NT2/D1 (cell line): ENCODE results near the gene NT5C1B.
A peak's percentile ranks its signal among the peaks of the same experiment; 100 is the strongest.

ENCODE experiments used
- DNase-seq: peaks from one replicate; pipeline ENCODE4 v3.0.0-alpha.2; 2011; ENCODE audit warnings: low read depth, low spot score
- H3K27me3 ChIP-seq: 2 replicates; pipeline ENCODE4 v1.6.0; 2011; ENCODE audit warnings: mild to moderate bottlenecking; ENCODE audit not compliant: insufficient read length, insufficient read depth
- H3K36me3 ChIP-seq: 2 replicates; pipeline ENCODE4 v1.6.1; 2011; ENCODE audit warnings: mild to moderate bottlenecking, low read length, mixed read lengths; ENCODE audit not compliant: insufficient read depth, insufficient read length
- H3K4me1 ChIP-seq: 2 replicates; pipeline ENCODE4 v1.5.1; 2011; ENCODE audit not compliant: insufficient read depth, insufficient read length
- H3K4me3 ChIP-seq: 2 replicates; pipeline ENCODE4 v1.5.1; 2011; ENCODE audit warnings: low read depth; ENCODE audit not compliant: insufficient read length
- H3K9ac ChIP-seq: 2 replicates; pipeline ENCODE4 v1.6.0; 2011; ENCODE audit warnings: low read depth; ENCODE audit not compliant: insufficient read length
- H3K9me3 ChIP-seq: 2 replicates; pipeline ENCODE4 v1.5.1; 2011; ENCODE audit warnings: mild to moderate bottlenecking, low read length; ENCODE audit not compliant: insufficient read depth
- SUZ12 ChIP-seq: IDR thresholded peaks from 2 replicates; pipeline ENCODE4 v1.6.1; 2011; ENCODE audit not compliant: insufficient read length, insufficient read depth; ENCODE audit errors: extremely low read depth
- YY1 ChIP-seq: IDR thresholded peaks from 2 replicates; pipeline ENCODE4 v1.6.1; 2011; ENCODE audit not compliant: insufficient read length, insufficient read depth
- ZNF274 ChIP-seq: IDR thresholded peaks from 2 replicates; pipeline ENCODE4 v1.6.1; 2011; ENCODE audit warnings: mild to moderate bottlenecking, low read depth, low read length

Gene NT5C1B

DNA sequence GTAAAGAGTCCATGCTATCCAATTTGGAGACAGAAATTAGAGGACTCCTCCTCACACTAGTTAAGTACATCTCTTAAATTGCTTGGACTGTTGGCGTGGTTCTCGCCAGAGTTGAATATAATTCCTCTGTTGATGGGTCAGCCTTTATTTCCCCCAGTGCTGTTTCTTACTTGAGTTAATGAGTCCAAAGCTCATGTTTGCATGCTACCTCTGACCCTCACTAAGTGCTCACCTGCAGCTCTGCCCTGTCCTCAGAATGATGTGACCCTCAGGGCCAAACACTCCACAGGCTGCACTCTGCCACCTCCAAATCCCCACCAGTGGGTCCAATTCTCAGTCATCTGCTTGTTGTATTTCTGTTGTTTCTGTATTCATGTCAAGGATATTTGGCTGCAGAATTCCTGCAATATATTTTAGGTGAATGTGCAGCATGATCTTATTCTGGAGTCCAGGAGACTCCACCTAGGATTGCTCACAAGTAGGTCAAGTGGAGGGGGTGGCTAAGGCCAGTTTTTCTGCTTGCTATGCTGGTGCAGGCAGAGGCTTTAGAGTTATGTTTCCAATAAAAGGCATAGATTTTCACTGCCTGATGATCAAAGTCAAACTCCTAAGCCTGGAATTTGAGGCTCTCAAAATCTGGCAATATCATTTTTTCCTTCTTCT, 66.8 kb downstream of the NT5C1B start:
- H3K36me3 ChIP-seq = no peaks in the 10 kb centered on the region
- H3K4me3 ChIP-seq = no peak overlapping the region
- H3K9me3 ChIP-seq = no peaks in the 10 kb centered on the region
- TF ChIP-seq YY1 = no peak
- TF ChIP-seq SUZ12 = no peak
- no peak for DNase-seq
- no peaks in the 10 kb centered on the region for H3K27me3 ChIP-seq
- no peak overlapping the region for H3K9ac ChIP-seq
- H3K4me1 ChIP-seq = no peaks in the 10 kb centered on the region

GRCh38 chr2:18520451-18521425, 68.6 kb downstream of the NT5C1B start:
- no peaks in the 10 kb centered on the region for H3K9me3 ChIP-seq
- H3K4me1 ChIP-seq = no peaks in the 10 kb centered on the region
- no peak overlapping the region for H3K9ac ChIP-seq
- DNase-seq = peak; percentile 71
- no peaks in the 10 kb centered on the region for H3K27me3 ChIP-seq
- TF ChIP-seq SUZ12 = no peak
- no peak for TF ChIP-seq YY1
- no peak overlapping the region for H3K4me3 ChIP-seq
- no peaks in the 10 kb centered on the region for H3K36me3 ChIP-seq

DNA sequence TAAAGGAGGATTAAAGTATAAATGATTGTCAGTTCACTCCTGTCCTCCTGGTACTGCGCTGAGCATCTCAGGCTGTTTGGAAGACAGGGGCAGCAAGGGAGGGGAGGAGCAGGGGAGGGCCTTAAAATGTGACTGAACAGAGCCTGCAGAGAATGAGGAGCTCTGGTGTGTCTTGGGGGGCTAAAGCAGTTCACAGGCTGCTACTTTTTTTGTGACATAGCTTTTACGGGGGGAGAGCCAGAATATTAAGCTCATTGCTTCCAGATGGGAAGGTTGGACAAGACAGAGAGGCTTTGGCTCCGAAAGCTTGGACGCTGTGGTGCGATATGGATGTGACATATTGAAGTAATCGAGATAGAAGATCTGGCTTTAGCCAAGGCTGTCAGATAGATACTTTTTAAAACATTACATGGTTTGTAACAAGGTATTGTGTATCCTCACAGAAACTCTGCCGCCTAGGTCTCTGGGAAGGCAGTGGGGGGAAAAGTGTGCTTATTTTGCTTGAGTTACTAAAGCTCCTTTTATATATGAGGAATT, 69.4 kb downstream of the NT5C1B start:
- Histone ChIP-seq H3K27me3 (no peaks in the 10 kb centered on the region), H3K4me1 (no peaks in the 10 kb centered on the region), H3K9ac (no peak overlapping the region), H3K4me3 (no peak overlapping the region), H3K36me3 (no peaks in the 10 kb centered on the region), H3K9me3 (no peaks in the 10 kb centered on the region)
- no peak for TF ChIP-seq ZNF274
- TF ChIP-seq YY1 = no peak
- no peak for TF ChIP-seq SUZ12
- DNase-seq = no peak

DNA sequence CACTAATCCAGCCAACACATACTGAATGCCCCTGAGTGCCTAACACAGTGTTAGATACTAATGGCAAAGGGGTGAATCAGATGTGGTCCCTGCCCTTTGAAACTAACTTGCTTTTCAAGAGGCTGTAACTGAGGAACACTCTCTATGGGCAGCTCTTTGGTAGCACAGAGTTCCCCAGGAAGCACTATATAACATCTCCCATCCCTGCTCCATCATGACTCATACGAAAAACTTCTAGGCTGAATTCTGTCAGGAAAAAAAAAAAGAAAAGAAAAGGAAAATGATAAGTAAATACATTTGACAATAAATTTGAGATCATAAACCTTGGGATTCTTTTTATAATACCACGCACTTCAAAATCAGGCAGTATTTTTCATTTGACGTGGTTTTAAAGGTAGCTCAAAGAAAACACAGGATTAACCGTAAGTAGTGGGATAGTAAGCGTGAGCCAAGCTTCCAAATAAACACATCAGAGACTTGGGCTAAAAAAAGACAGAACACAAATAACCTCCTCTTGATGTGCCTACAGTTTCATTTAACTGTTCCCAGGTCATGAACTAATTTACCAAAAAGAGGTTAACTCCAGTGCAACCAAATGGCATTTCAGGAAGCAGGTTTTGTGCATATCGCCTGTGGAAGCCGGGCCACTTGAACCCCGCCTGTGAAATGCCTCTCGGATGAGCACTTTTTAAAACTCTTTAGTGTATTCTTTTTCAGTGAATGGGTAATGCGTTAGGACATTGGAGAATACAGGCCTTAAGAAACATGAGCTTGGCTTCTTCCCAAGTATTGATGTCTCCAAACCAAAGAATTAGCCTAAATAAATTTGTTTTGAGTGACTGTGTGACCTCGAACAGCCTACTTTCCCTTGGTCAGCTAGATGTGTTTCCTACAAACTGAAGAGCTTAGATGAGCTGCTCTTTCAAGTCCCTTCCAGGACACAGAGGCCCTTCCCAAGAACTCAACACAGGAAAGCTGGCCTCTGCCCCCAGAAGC, 71.0 kb downstream of the NT5C1B start:
- H3K9ac ChIP-seq = no peak overlapping the region
- no peaks in the 10 kb centered on the region for H3K36me3 ChIP-seq
- no peak overlapping the region for H3K4me3 ChIP-seq
- no peaks in the 10 kb centered on the region for H3K27me3 ChIP-seq
- no peaks in the 10 kb centered on the region for H3K4me1 ChIP-seq
- no peaks in the 10 kb centered on the region for H3K9me3 ChIP-seq
- DNase-seq = no peak
- TF ChIP-seq SUZ12 (no peak), ZNF274 (no peak), YY1 (no peak)

DNA sequence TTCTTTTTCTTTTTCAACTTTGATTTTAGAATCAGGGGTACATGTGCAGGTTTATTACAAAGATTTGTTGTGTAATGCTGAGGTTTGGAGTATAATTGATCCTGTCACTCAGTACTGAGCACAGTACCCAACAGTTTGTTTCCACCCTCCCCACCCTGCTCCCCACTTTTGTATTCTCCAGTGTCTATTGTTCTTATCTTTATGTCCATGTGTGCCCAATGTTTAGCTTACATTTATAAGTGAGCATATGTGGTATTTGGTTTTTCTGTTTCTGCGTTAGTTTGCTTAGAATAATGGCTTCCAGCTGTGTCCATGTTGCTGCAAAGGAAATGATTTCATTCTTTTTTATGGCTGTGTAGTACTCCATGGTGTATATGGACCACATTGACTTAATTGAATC, 72.0 kb downstream of the NT5C1B start:
- no peak for TF ChIP-seq YY1
- no peak for TF ChIP-seq SUZ12
- TF ChIP-seq ZNF274 = no peak
- no peaks in the 10 kb centered on the region for H3K27me3 ChIP-seq
- no peak overlapping the region for H3K4me3 ChIP-seq
- no peak for DNase-seq
- H3K9me3 ChIP-seq = no peaks in the 10 kb centered on the region
- no peaks in the 10 kb centered on the region for H3K4me1 ChIP-seq
- H3K36me3 ChIP-seq = no peaks in the 10 kb centered on the region
- H3K9ac ChIP-seq = no peak overlapping the region

- Histone ChIP-seq H3K4me1 (no peaks in the 10 kb centered on the region), H3K27me3 (no peaks in the 10 kb centered on the region), H3K4me3 (no peak overlapping the region), H3K36me3 (no peaks in the 10 kb centered on the region), H3K9ac (no peak overlapping the region), H3K9me3 (no peaks in the 10 kb centered on the region)
- DNase-seq = no peak
- TF ChIP-seq YY1 (no peak), SUZ12 (no peak), ZNF274 (no peak)
Observed at GRCh38 chr2:18516112-18516511, 73.3 kb downstream of the NT5C1B start.
